ENCODE results near the gene BFSP1.

BFSP1 gene

GRCh38 chr20:17452441-17452840 is 78.7 kb downstream of the BFSP1 start:
- H3K9ac ChIP-seq = no peak overlapping the region
- no peak overlapping the region for H3K4me2 ChIP-seq (ENCODE audit: low read length)
- no peaks in the 10 kb centered on the region for H3K4me1 ChIP-seq
- no peaks in the 10 kb centered on the region for H3K36me3 ChIP-seq (ENCODE audit: control insufficient read depth, insufficient read depth, low read length)
- no peak overlapping the region for H3K27ac ChIP-seq
- H3K79me2 ChIP-seq = no peaks in the 10 kb centered on the region
- no peak for TF ChIP-seq CTCF (IDR thresholded peaks at IDR 0.05)
- no peak overlapping the region for H2AFZ ChIP-seq
- no peaks in the 10 kb centered on the region for H3K9me3 ChIP-seq (ENCODE audit: control insufficient read depth, low read length)
- H3K27me3 ChIP-seq (ENCODE audit: control insufficient read depth, insufficient read depth, low read length) = no peaks in the 10 kb centered on the region
- no peak overlapping the region for H3K4me3 ChIP-seq (ENCODE audit: low read depth, low read length)

GRCh38 chr20:17449031-17449430 is 82.1 kb downstream of the BFSP1 start:
- Histone ChIP-seq H3K4me3 (ENCODE audit: low read depth, low read length) (no peak overlapping the region), H3K9me3 (ENCODE audit: control insufficient read depth, low read length) (no peaks in the 10 kb centered on the region), H3K27me3 (ENCODE audit: control insufficient read depth, insufficient read depth, low read length) (peaks cover 4% of the 10 kb centered on the region), H2AFZ (no peak overlapping the region), H3K4me1 (no peaks in the 10 kb centered on the region), H3K79me2 (no peaks in the 10 kb centered on the region), H3K36me3 (ENCODE audit: control insufficient read depth, insufficient read depth, low read length) (no peaks in the 10 kb centered on the region), H3K4me2 (ENCODE audit: low read length) (no peak overlapping the region), H3K9ac (no peak overlapping the region), H3K27ac (no peak overlapping the region)
- no peak for TF ChIP-seq CTCF (IDR thresholded peaks at IDR 0.05)

- Histone ChIP-seq H2AFZ (no peak overlapping the region), H3K27me3 (ENCODE audit: control insufficient read depth, insufficient read depth, low read length) (peaks cover 4% of the 10 kb centered on the region), H3K79me2 (no peaks in the 10 kb centered on the region), H3K27ac (no peak overlapping the region), H3K36me3 (ENCODE audit: control insufficient read depth, insufficient read depth, low read length) (no peaks in the 10 kb centered on the region), H3K9me3 (ENCODE audit: control insufficient read depth, low read length) (no peaks in the 10 kb centered on the region), H3K4me2 (ENCODE audit: low read length) (no peak overlapping the region), H3K4me3 (ENCODE audit: low read depth, low read length) (no peak overlapping the region), H3K9ac (no peak overlapping the region), H3K4me1 (no peaks in the 10 kb centered on the region)
- no peak for TF ChIP-seq CTCF (IDR thresholded peaks at IDR 0.05)
These were observed 83.1 kb downstream of the BFSP1 start for GRCh38 chr20:17448071-17448470.

GRCh38 chr20:17446171-17446570 is 85.0 kb downstream of the BFSP1 start:
- no peak overlapping the region for H3K27ac ChIP-seq
- no peak for TF ChIP-seq CTCF (IDR thresholded peaks at IDR 0.05)
- H2AFZ ChIP-seq = no peak overlapping the region
- no peak overlapping the region for H3K4me3 ChIP-seq (ENCODE audit: low read depth, low read length)
- no peak overlapping the region for H3K9ac ChIP-seq
- H3K4me1 ChIP-seq = no peaks in the 10 kb centered on the region
- no peak overlapping the region for H3K4me2 ChIP-seq (ENCODE audit: low read length)
- no peaks in the 10 kb centered on the region for H3K36me3 ChIP-seq (ENCODE audit: control insufficient read depth, insufficient read depth, low read length)
- no peaks in the 10 kb centered on the region for H3K79me2 ChIP-seq
- no peaks in the 10 kb centered on the region for H3K9me3 ChIP-seq (ENCODE audit: control insufficient read depth, low read length)
- H3K27me3 ChIP-seq (ENCODE audit: control insufficient read depth, insufficient read depth, low read length) = peaks cover 4% of the 10 kb centered on the region

- no peak overlapping the region for H3K9ac ChIP-seq
- H3K4me1 ChIP-seq = no peaks in the 10 kb centered on the region
- TF ChIP-seq CTCF (IDR thresholded peaks at IDR 0.05) = no peak
- no peaks in the 10 kb centered on the region for H3K9me3 ChIP-seq (ENCODE audit: control insufficient read depth, low read length)
- peaks cover 4% of the 10 kb centered on the region for H3K27me3 ChIP-seq (ENCODE audit: control insufficient read depth, insufficient read depth, low read length)
- no peak overlapping the region for H3K4me3 ChIP-seq (ENCODE audit: low read depth, low read length)
- no peaks in the 10 kb centered on the region for H3K36me3 ChIP-seq (ENCODE audit: control insufficient read depth, insufficient read depth, low read length)
- H3K79me2 ChIP-seq = no peaks in the 10 kb centered on the region
- no peak overlapping the region for H2AFZ ChIP-seq
- H3K27ac ChIP-seq = no peak overlapping the region
- no peak overlapping the region for H3K4me2 ChIP-seq (ENCODE audit: low read length)
These were observed 85.6 kb downstream of the BFSP1 start for GRCh38 chr20:17445543-17445942.
